Left lung (tissue), 10 donors: ENCODE measurements around the gene RILP. TPM values are rescaled to one million over a fixed set of nuclear protein-coding genes. Genes with fewer than 3 reads are reported as not detected.
A peak's percentile ranks its signal among the peaks of the same experiment; 100 is the strongest.

Source experiments
- ATAC-seq: fragments of 200-7000 bp; cut with Tn5 transposase; one replicate; pipeline ENCODE4 v1.9.1; 2020; ENCODE audit warnings: moderate library complexity
- DNase-seq, 4 donors: peaks; one replicate each; pipeline ENCODE4 v3.0.0-alpha.2; 2013 to 2020
- H3K27ac ChIP-seq, 2 donors: fragments of 200-600 bp; sonication (generic) in 1 of 2; one replicate each; pipeline versions ENCODE4 v1.5.0 to v1.8.0; 2020 to 2021
- H3K27me3 ChIP-seq, 2 donors: fragments of 200-600 bp; sonication (generic) in 1 of 2; one replicate each; pipeline versions ENCODE4 v1.5.0 to v1.8.0; 2020 to 2021
- H3K36me3 ChIP-seq, 2 donors: fragments of 200-600 bp; sonication (generic) in 1 of 2; one replicate each; pipeline versions ENCODE4 v1.5.0 to v1.8.0; 2020 to 2021
- H3K4me1 ChIP-seq, 2 donors: fragments of 200-600 bp; one replicate each; pipeline ENCODE4 v1.8.0; 2021
- H3K4me3 ChIP-seq, 2 donors: fragments of 200-600 bp; sonication (generic) in 1 of 2; one replicate each; pipeline versions ENCODE4 v1.5.0 to v1.8.0; 2020 to 2021; ENCODE audit warnings: mild to moderate bottlenecking in 1 of 2
- H3K9me3 ChIP-seq, 2 donors: fragments of 200-600 bp; sonication (generic) in 1 of 2; one replicate each; pipeline versions ENCODE4 v1.5.0 to v1.8.0; 2020 to 2021
- intact Hi-C, 2 donors: fragments of 100-400 bp; cut with DNase I; formaldehyde crosslinking; loops; one replicate each; pipeline versions ENCODE4 v1.11.2 to v1.14.2; 2022
- polyA plus RNA-seq, 6 donors: library from polyadenylated mRNA; unstranded; fragments of 120-200 nt; gene quantifications; one replicate each; pipeline ENCODE4 v1.2.1, GENCODE V29; 2013; ENCODE audit not compliant: insufficient read length in 6 of 6
- total RNA-seq, 2 donors: library from RNA; stranded (reverse); fragmentation: NEBNext Ultra II Directional; extraction: Animal tissue kit (Norgen Biotek cat#: 25700); gene quantifications; one replicate each; pipeline ENCODE4 v1.2.1, GENCODE V29; 2021
- TF ChIP-seq, protein P1 (sequence below), 2 donors: fragments of 200-600 bp; sonication (generic) in 1 of 2; IDR thresholded peaks; one replicate each; pipeline versions ENCODE4 v1.5.0 to v1.8.0; 2021; ENCODE audit warnings: antibody characterized with exemption in 2 of 2
- donor health status: DM: no; HTN: yes; CAD: no.
- donor health status: DM: no; HTN: no; CAD: no.

RILP gene
- total and polyA plus RNA-seq, 8 donors, result 6.3 to 34.7 (median 7.7) TPM

DNA sequence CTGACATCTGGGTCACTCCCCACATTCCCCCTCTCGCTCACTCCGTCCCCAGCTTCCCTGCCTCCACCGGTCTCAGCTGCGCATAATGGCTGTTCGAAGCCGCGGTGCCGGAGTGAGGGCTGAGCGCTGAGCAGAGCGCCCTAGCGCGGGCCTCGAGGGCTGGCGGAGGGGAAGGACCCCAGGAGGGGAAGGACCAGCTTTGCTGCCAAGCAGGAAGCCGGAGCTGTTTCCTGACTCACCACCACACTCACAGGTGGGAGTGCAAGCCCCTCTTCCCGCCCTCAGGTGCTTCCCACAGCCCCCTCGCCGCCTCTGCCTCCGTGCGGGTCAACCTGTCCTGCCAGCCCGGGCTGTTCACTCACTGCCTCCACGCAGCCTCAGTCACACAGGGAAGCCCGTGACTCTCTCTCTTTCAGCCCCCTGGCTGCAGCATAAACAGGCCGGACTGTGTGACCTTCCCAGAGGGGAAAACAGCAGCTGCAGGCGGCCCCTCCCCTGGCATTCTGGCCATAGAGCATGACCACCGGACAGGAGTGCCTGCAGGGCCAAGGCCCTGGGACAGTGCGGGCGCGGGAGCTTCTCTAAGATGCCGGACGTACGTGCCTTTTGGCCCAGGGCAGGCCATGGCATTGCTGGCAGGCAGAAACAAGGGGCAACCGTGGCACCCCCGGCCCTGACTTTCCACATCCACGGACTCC, 44.7 kb downstream of the RILP start:
- peaks cover 0 to 63% of the 10 kb centered on the region in 2 donors for H3K36me3 ChIP-seq
- DNase-seq, result peak in 2 of 4 donors; percentile 51 to 73
- no peaks in the 10 kb centered on the region for H3K27me3 ChIP-seq
- peaks cover 0 to 60% of the 10 kb centered on the region in 2 donors for H3K4me1 ChIP-seq
- no peaks in the 10 kb centered on the region for H3K9me3 ChIP-seq
- intact Hi-C loops, result no loop called here
- no peak for ATAC-seq
- no peak overlapping the region for H3K4me3 ChIP-seq
- peak overlapping the region in 1 of 2 donors; percentile 25 for H3K27ac ChIP-seq
- TF ChIP-seq, protein P1, sequence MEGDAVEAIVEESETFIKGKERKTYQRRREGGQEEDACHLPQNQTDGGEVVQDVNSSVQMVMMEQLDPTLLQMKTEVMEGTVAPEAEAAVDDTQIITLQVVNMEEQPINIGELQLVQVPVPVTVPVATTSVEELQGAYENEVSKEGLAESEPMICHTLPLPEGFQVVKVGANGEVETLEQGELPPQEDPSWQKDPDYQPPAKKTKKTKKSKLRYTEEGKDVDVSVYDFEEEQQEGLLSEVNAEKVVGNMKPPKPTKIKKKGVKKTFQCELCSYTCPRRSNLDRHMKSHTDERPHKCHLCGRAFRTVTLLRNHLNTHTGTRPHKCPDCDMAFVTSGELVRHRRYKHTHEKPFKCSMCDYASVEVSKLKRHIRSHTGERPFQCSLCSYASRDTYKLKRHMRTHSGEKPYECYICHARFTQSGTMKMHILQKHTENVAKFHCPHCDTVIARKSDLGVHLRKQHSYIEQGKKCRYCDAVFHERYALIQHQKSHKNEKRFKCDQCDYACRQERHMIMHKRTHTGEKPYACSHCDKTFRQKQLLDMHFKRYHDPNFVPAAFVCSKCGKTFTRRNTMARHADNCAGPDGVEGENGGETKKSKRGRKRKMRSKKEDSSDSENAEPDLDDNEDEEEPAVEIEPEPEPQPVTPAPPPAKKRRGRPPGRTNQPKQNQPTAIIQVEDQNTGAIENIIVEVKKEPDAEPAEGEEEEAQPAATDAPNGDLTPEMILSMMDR (IDR thresholded peaks at IDR 0.05), result no peak

- Histone ChIP-seq H3K27me3 (no peaks in the 10 kb centered on the region), H3K4me3 (no peak overlapping the region), H3K27ac (no peak overlapping the region), H3K4me1 (peaks cover 0 to 25% of the 10 kb centered on the region in 2 donors), H3K36me3 (peaks cover 0 to 59% of the 10 kb centered on the region in 2 donors), H3K9me3 (no peaks in the 10 kb centered on the region)
- TF ChIP-seq, protein P1 (IDR thresholded peaks at IDR 0.05), result no peak
- intact Hi-C loops, result no loop called here
- ATAC-seq (no peak), DNase-seq (no peak)
These were observed 48.1 kb downstream of the RILP start for GRCh38 chr17:1601571-1601970.

DNA sequence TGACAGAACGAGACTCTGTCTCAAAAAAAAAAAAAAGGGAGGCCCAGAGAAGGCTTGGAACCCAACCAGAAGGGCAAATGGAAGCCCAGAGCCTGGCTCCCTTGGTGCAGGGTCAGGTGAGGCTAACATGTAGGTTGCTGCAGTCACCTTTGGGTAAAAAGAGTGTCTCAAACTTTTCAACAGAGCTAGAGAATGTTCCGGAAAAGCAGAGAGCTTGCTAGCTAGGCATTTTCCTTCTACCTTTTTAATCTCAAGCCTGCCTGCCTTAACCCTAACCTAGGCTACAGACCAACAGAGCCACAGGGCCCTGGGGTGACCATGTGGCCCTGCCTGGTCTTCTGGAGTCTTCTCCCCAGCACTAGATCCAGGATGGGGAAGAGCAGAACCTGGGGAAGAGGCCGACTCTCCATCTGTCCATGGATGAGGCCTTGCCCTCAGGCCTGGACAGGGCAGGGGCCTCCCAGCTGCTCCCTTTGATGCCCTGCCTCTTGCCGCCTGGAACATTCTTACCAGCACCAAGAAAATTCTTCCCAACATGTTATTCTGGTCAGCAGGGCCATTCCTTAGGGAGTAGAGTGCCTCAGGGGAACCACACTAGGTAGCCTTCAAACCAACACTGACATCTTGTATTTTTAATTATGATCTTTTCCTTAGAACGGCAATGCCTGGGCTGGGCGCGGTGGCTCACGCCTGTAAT, 51.1 kb downstream of the RILP start:
- DNase-seq (no peak), ATAC-seq (peak; percentile 23)
- H3K27ac ChIP-seq, result peak overlapping the region; percentile 2 to 44
- peaks cover 0 to 12% of the 10 kb centered on the region in 2 donors for H3K4me1 ChIP-seq
- intact Hi-C loops, result no loop called here
- no peak overlapping the region for H3K4me3 ChIP-seq
- H3K27me3 ChIP-seq, result no peaks in the 10 kb centered on the region
- peaks cover 0 to 39% of the 10 kb centered on the region in 2 donors for H3K36me3 ChIP-seq
- no peaks in the 10 kb centered on the region for H3K9me3 ChIP-seq
- TF ChIP-seq, protein P1 (IDR thresholded peaks at IDR 0.05), result no peak

DNA sequence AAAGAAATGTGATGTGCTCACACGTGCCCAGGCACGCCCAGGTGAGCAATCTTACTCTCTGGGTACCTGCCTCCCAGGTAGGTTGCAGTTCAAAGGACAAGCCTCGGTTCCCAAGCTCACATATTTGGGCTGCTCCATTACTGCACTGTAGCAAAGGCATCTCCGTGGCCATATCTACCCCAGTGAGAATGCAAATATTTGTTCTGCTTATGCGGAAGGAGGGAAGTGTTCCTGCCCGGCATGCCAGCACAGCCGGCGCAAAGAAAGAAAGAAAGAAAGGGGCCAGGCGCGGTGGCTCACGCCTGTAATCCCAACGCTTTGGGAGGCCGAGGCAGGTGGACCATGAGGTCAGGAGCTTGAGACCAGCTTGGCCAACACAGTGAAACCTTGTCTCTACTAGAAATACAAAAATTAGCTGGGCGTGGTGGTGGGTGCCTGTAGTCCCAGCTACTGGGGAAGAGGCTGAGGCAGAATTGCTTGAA, 51.8 kb downstream of the RILP start:
- H3K36me3 ChIP-seq, result peaks cover 0 to 39% of the 10 kb centered on the region in 2 donors
- DNase-seq (no peak), ATAC-seq (peak; percentile 90)
- H3K4me1 ChIP-seq, result peaks cover 0 to 13% of the 10 kb centered on the region in 2 donors
- H3K4me3 ChIP-seq, result no peak overlapping the region
- no peaks in the 10 kb centered on the region for H3K27me3 ChIP-seq
- H3K27ac ChIP-seq, result peak overlapping the region; percentile 2 to 44
- TF ChIP-seq, protein P1 (IDR thresholded peaks at IDR 0.05), result no peak
- intact Hi-C loops, result no loop called here
- no peaks in the 10 kb centered on the region for H3K9me3 ChIP-seq

Other genes starting within 250 kb of the RILP start
- 100 to 1,000 TPM; 437 to 455 TPM for gene YWHAE, start 249.6 kb downstream of the RILP start, total RNA-seq
- 100 to 1,000 TPM; 685 to 933 (median 837) TPM for gene YWHAE, start 249.6 kb downstream of the RILP start, polyA plus RNA-seq
- gene CRK, start 193.6 kb downstream of the RILP start, total RNA-seq, result 10 to 100 TPM; 65.4 to 84.0 TPM
- gene CRK, start 193.6 kb downstream of the RILP start, polyA plus RNA-seq, result 10 to 100 TPM; 51.0 to 61.3 (median 54.4) TPM
- 100 to 1,000 TPM; 242 to 282 TPM for gene MYO1C, start 157.2 kb downstream of the RILP start, total RNA-seq
- gene MYO1C, start 157.2 kb downstream of the RILP start, polyA plus RNA-seq, result 10 to 100 TPM; 65.5 to 96.7 (median 76.3) TPM
- 10 to 100 TPM; 41.9 to 51.1 TPM for gene INPP5K, start 133.3 kb downstream of the RILP start, total RNA-seq
- 10 to 100 TPM; 23.6 to 34.1 (median 26.5) TPM for gene INPP5K, start 133.3 kb downstream of the RILP start, polyA plus RNA-seq
- gene PITPNA, start 87.1 kb downstream of the RILP start, total RNA-seq, result 10 to 100 TPM; 64.1 to 96.8 TPM
- 10 to 100 TPM; 58.4 to 77.7 (median 61.9) TPM for gene PITPNA, start 87.1 kb downstream of the RILP start, polyA plus RNA-seq
- gene SLC43A2, start 21.0 kb downstream of the RILP start, total RNA-seq, result 10 to 100 TPM; 53.1 to 87.9 TPM
- 10 to 100 TPM; 25.6 to 30.0 (median 26.5) TPM for gene SLC43A2, start 21.0 kb downstream of the RILP start, polyA plus RNA-seq
- 10 to 100 TPM; 24.8 to 33.0 TPM for gene SCARF1, start 4.1 kb downstream of the RILP start, total RNA-seq
- 10 to 100 TPM; 17.6 to 23.9 (median 19.8) TPM for gene SCARF1, start 4.1 kb downstream of the RILP start, polyA plus RNA-seq
- 100 to 1,000 TPM; 230 to 268 TPM for gene PRPF8, start 35.0 kb upstream of the RILP start, total RNA-seq
- gene PRPF8, start 35.0 kb upstream of the RILP start, polyA plus RNA-seq, result 100 to 1,000 TPM; 298 to 364 (median 344) TPM
- 10 to 100 TPM in 1 of 2 donors, 1 to 10 TPM in 1; 7.3 to 14.4 TPM for gene TLCD2, start 60.5 kb upstream of the RILP start, total RNA-seq
- 10 to 100 TPM in 3 of 6 donors, 1 to 10 TPM in 3; 8.3 to 12.8 (median 10.4) TPM for gene TLCD2, start 60.5 kb upstream of the RILP start, polyA plus RNA-seq
- 10 to 100 TPM; 31.8 to 44.2 TPM for gene WDR81, start 74.8 kb upstream of the RILP start, total RNA-seq
- gene WDR81, start 74.8 kb upstream of the RILP start, polyA plus RNA-seq, result 10 to 100 TPM in 4 of 6 donors, 1 to 10 TPM in 2; 9.3 to 13.5 (median 11.0) TPM
- 10 to 100 TPM in 1 of 2 donors, 1 to 10 TPM in 1; 4.2 to 32.6 TPM for gene SERPINF2, start 93.0 kb upstream of the RILP start, total RNA-seq
- 1 to 10 TPM; 2.6 to 3.7 (median 3.2) TPM for gene SERPINF2, start 93.0 kb upstream of the RILP start, polyA plus RNA-seq
- 100 to 1,000 TPM; 218 to 224 TPM for gene SERPINF1, start 112.2 kb upstream of the RILP start, total RNA-seq
- 10 to 100 TPM; 42.4 to 50.4 (median 46.5) TPM for gene SERPINF1, start 112.2 kb upstream of the RILP start, polyA plus RNA-seq
- 10 to 100 TPM; 13.3 to 16.6 TPM for gene SMYD4, start 180.0 kb upstream of the RILP start, total RNA-seq
- 10 to 100 TPM; 17.1 to 24.7 (median 22.7) TPM for gene SMYD4, start 180.0 kb upstream of the RILP start, polyA plus RNA-seq
- gene RPA1, start 180.1 kb upstream of the RILP start, total RNA-seq, result 10 to 100 TPM; 73.4 to 80.2 TPM
- gene RPA1, start 180.1 kb upstream of the RILP start, polyA plus RNA-seq, result 100 to 1,000 TPM; 107 to 150 (median 130) TPM